ENCODE data around the gene RGS9. TPM values are rescaled to one million over a fixed set of nuclear protein-coding genes. Genes with fewer than 3 reads are reported as not detected.

Gene RGS9
- total and polyA plus RNA-seq, 2 experiments from 2014 or later: 3.1 to 3.3 TPM

GRCh38 chr17:65185062-65185461 is 47.9 kb downstream of the RGS9 start:
- 71% methylated on average over 4 of the region's 4 CpGs for WGBS (ENCODE audit: low lambda C conversion rate, missing lambda C conversion rate)
- no peaks in the 10 kb centered on the region for H3K9me3 ChIP-seq (ENCODE audit: low read depth)
- no peak for TF ChIP-seq EZH2phosphoT487 (IDR thresholded peaks at IDR 0.05; ENCODE audit: low read depth, severe bottlenecking, unreplicated experiment)
- TF ChIP-seq CTCF (IDR thresholded peaks at IDR 0.05; ENCODE audit: poor library complexity): no peak
- no peak for TF ChIP-seq EZH2 (IDR thresholded peaks at IDR 0.05; ENCODE audit: borderline replicate concordance)
- no peaks in the 10 kb centered on the region for H3K4me1 ChIP-seq (ENCODE audit: insufficient read depth)
- no peak for DNase-seq (ENCODE audit: low spot score)
- no peaks in the 10 kb centered on the region for H3K27me3 ChIP-seq
- H2AFZ ChIP-seq: no peak overlapping the region
- no peaks in the 10 kb centered on the region for H4K20me1 ChIP-seq (ENCODE audit: insufficient read depth, poor library complexity, severe bottlenecking)
- no peak overlapping the region for H3K27ac ChIP-seq
- H3K79me2 ChIP-seq: no peaks in the 10 kb centered on the region
- no peaks in the 10 kb centered on the region for H3K9me2 ChIP-seq (replicated peaks; ENCODE audit: insufficient read depth)
- no peak overlapping the region for H3K4me3 ChIP-seq
- no peak overlapping the region for H3K4me2 ChIP-seq
- no peaks in the 10 kb centered on the region for H3K36me3 ChIP-seq (replicated peaks; ENCODE audit: insufficient read depth, low read depth)

DNA sequence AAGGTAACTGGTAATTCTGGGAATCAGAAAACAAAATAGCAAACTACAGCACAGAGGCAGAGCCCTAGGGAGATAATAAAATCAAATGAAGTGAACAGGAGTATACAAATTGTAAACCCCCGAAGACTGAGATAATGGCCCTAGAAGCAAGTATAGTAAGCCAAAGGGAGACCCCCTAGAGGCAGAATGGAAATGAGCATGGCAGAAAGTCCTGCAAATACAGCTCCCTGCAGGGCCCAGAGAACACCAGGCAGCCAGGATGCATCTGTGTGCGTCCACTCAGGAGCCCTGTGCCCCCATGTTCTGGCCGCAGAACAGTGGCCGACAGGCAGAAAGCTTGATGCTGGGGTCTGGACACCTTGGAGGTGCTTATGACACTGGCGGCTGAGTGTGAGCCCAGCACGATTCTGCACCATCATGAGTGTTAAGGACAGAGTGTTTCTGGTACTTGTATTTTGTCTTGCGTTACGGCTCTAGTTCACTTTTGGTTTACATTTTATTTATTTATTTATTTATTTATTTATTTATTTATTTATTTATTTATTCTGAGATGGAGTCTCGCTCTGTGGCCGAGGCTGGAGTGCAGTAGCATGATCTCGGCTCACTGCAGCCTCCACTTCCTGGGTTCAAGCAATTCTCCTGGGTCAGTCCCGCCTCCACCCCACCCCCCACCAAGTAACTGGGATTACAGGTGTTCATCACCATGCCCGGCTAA is 48.7 kb downstream of the RGS9 start:
- TF ChIP-seq EZH2phosphoT487 (IDR thresholded peaks at IDR 0.05; ENCODE audit: low read depth, severe bottlenecking, unreplicated experiment) (no peak), CTCF (IDR thresholded peaks at IDR 0.05; ENCODE audit: poor library complexity) (no peak), EZH2 (IDR thresholded peaks at IDR 0.05; ENCODE audit: borderline replicate concordance) (no peak)

DNA sequence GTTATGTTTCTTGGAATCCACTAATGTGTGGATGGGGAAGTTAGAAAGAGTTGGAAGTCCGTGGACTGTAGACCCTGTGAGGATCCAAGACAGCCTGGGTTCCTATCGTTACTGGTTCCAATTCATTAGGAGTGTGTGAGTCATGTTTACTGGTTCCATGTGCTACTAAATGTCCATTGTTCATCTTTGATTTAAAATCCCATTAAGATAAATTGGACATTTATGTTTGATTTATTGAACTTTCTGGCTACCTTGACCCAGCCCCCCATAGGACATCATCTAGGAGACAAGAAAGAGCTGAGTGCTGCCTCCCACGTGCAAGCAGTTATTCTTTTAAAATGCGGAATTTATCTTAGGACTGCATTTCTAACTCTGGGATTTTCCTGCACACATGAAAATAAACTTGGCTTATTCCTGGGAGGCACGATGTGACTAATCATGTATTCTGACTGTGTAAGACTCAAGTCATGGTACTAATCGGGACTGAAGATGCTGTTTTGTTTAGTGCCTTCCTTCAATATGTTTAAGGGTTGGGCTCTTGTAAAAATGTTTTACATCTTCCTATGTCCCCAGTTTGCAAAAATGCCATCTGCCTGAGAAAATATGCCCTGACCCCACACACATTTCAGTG is 53.4 kb downstream of the RGS9 start:
- TF ChIP-seq CTCF (IDR thresholded peaks at IDR 0.05; ENCODE audit: poor library complexity) (no peak), EZH2phosphoT487 (IDR thresholded peaks at IDR 0.05; ENCODE audit: low read depth, severe bottlenecking, unreplicated experiment) (no peak), EZH2 (IDR thresholded peaks at IDR 0.05; ENCODE audit: borderline replicate concordance) (no peak)
- H2AFZ ChIP-seq: no peak overlapping the region
- no peak overlapping the region for H3K4me3 ChIP-seq
- no peaks in the 10 kb centered on the region for H3K9me3 ChIP-seq (ENCODE audit: low read depth)
- no peaks in the 10 kb centered on the region for H3K79me2 ChIP-seq
- no peaks in the 10 kb centered on the region for H3K27me3 ChIP-seq
- H4K20me1 ChIP-seq (ENCODE audit: insufficient read depth, poor library complexity, severe bottlenecking): no peaks in the 10 kb centered on the region
- no peak for DNase-seq (ENCODE audit: low spot score)
- H3K4me2 ChIP-seq: no peak overlapping the region
- H3K4me1 ChIP-seq (ENCODE audit: insufficient read depth): no peaks in the 10 kb centered on the region
- WGBS (ENCODE audit: low lambda C conversion rate, missing lambda C conversion rate): 90% methylated on average over 6 of the region's 6 CpGs
- no peak overlapping the region for H3K27ac ChIP-seq
- no peaks in the 10 kb centered on the region for H3K36me3 ChIP-seq (replicated peaks; ENCODE audit: insufficient read depth, low read depth)
- H3K9me2 ChIP-seq (replicated peaks; ENCODE audit: insufficient read depth): no peaks in the 10 kb centered on the region

More for the DNA sequence above, 48.7 kb downstream of the RGS9 start:
- Histone ChIP-seq H3K79me2 (no peaks in the 10 kb centered on the region), H3K27ac (no peak overlapping the region), H3K27me3 (no peaks in the 10 kb centered on the region), H2AFZ (no peak overlapping the region), H3K36me3 (replicated peaks; ENCODE audit: insufficient read depth, low read depth) (no peaks in the 10 kb centered on the region), H3K4me3 (no peak overlapping the region), H3K4me2 (no peak overlapping the region), H4K20me1 (ENCODE audit: insufficient read depth, poor library complexity, severe bottlenecking) (no peaks in the 10 kb centered on the region), H3K9me3 (ENCODE audit: low read depth) (no peaks in the 10 kb centered on the region), H3K9me2 (replicated peaks; ENCODE audit: insufficient read depth) (no peaks in the 10 kb centered on the region), H3K4me1 (ENCODE audit: insufficient read depth) (no peaks in the 10 kb centered on the region)
- DNase-seq (ENCODE audit: low spot score): no peak
- WGBS (ENCODE audit: low lambda C conversion rate, missing lambda C conversion rate): 94% methylated on average over 13 of the region's 13 CpGs
